Body of pancreas (tissue), 4 donors: ENCODE results near the gene PDGFA.

Source experiments
- CTCF ChIP-seq, 7 experiments: fragments of 450-650 bp in 4 of 7; fragments of 200-600 bp in 3 of 7; sonication (generic) in 3 of 7; IDR thresholded peaks; one replicate each; pipeline ENCODE4 v1.5.1; 2016 to 2019; ENCODE audit warnings: antibody characterized with exemption in 7 of 7
- POLR2A ChIP-seq, 3 donors: fragments of 450-650 bp; IDR thresholded peaks; one replicate each; pipeline ENCODE4 v1.6.1; 2016; ENCODE audit warnings: antibody characterized with exemption in 3 of 3, mild to moderate bottlenecking in 2 of 3

DNA sequence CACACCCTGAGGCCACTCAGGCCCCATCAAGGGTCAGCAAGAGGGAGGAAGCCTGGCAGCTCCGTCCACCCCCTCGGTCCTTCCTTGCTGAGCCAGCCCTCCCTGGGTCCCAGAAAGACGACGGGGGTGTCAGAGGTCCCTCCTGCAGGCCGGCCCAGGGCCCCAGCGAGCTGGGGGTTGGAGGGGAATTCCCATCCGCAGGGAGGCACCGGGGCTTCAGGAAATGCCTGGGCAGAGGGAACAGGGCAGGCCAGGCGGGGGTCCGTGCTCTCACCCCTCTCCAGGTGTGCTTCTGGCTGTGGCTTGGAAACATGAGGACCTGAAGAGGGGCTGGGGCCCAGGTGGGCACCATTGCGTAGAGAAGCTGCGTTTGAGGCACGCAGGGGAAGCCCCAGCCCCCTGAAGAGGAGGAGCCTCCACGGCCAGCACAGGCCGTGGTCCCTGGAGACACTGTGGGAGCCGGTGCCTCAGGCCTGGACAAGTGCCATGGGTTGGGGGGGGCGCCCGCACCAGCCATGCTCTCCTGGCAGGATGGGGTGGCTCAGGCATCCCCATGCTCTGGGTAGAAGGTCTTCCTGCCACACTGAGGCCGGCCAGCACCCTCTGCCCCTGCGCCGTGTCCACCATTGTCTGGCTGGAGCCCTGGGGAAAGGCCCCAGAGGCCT is 66.7 kb downstream of the PDGFA start:
- no peak for TF ChIP-seq CTCF (IDR thresholded peaks at IDR 0.05)
- TF ChIP-seq POLR2A (IDR thresholded peaks at IDR 0.05), result no peak
